PC-9 (cell line): ENCODE results near the gene LRATD1.

Experiments
- EZH2 ChIP-seq: fragments of 200-600 bp; sonication (generic); IDR thresholded peaks from 2 replicates; pipeline ENCODE4 v1.8.0; 2017; ENCODE audit warnings: antibody characterized with exemption, low read depth
- TF ChIP-seq, protein P1 (sequence below): fragments of 200-600 bp; sonication (generic); conservative IDR thresholded peaks from 2 replicates; pipeline ENCODE4 v1.6.1; 2017; ENCODE audit warnings: mixed run types, antibody characterized with exemption, mild to moderate bottlenecking, moderate library complexity

DNA sequence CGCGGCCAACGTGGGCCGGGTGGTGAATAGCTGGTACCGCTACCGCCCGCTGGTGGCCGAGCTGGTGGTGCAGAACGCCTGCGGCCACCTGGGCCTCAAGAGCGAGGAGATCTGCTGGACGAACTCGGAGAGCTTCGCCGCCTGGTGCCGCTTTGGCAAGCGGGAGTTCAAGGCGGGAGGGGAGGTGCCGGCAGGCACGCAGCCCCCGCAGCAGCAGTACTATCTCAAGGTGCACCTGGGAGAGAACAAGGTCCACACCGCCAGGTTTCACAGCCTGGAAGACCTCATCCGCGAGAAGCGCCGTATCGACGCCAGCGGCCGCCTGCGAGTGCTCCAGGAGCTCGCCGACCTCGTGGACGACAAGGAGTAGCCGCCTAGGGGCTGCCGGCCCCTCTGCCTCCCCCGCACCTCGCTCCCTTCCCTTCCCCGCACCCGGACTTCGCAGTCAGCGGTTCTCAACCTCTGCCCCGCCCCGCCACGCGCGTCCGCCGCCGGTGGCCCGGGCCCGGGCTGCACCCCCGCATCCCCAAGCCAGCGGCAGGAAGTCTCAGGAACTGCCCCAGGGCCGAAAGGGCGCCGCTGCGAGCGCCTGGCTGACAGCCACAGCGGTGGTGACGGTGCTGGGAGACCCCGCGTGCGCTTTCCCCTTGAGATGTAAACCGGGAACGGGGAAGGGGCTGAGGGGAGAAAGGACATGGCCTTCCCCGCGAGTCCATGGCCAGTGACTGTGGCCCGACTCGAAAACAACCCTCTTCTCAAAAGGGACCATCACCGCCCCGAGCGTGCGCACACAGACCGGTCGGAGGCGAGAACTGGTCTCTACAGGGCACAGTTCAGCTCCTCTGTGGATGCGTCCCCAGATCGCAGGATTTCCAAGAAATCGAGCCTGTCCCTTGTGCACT, 2.2 kb downstream of the LRATD1 start:
- TF ChIP-seq, protein P1, sequence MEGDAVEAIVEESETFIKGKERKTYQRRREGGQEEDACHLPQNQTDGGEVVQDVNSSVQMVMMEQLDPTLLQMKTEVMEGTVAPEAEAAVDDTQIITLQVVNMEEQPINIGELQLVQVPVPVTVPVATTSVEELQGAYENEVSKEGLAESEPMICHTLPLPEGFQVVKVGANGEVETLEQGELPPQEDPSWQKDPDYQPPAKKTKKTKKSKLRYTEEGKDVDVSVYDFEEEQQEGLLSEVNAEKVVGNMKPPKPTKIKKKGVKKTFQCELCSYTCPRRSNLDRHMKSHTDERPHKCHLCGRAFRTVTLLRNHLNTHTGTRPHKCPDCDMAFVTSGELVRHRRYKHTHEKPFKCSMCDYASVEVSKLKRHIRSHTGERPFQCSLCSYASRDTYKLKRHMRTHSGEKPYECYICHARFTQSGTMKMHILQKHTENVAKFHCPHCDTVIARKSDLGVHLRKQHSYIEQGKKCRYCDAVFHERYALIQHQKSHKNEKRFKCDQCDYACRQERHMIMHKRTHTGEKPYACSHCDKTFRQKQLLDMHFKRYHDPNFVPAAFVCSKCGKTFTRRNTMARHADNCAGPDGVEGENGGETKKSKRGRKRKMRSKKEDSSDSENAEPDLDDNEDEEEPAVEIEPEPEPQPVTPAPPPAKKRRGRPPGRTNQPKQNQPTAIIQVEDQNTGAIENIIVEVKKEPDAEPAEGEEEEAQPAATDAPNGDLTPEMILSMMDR: peak; percentile 51
- TF ChIP-seq EZH2: no peak
